ENCODE data around the gene TFB1M.

Gene TFB1M

DNA sequence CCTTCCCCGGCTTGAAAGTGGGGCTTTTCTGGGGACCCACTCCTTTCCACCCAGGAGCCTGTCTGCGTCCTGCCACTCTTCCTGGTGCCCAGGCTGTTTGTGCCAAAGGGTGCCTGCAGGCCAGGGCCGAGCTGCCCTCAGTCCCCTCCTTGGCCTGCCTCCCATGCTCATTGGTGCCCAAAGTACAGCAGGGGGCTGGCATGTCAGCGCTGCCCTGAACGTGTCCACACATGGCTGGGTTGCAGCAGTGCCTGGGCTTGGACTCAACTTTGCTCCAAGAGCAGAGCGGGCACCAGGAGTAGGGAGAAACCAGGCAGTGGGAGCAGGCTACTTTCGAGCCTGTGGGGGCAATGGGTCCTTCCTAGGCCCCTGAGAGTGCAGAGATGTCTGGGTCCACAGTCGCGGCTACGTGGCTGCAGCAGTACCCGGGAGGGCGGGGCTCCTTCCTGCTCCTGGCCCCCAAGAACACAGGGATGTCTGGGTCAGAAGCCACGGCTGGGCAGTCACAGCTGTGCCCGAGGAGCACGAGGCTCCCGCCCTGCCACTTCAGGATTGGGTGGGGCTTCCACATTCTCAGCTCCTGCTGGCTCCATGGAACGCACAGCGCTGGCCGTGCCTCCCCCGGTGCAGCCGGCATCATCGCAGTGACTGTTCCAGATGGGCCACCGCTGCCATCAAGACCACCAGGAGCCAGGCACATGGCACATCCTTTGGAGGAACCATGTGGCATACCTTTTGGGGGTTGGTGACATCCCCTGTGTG lies 100.5 kb downstream of the TFB1M start:
- Histone ChIP-seq H3K4me1 (ENCODE audit: control insufficient read depth, low read depth, low read length) (no peaks in the 10 kb centered on the region), H3K79me1 (ENCODE audit: low read length) (no peaks in the 10 kb centered on the region)

DNA sequence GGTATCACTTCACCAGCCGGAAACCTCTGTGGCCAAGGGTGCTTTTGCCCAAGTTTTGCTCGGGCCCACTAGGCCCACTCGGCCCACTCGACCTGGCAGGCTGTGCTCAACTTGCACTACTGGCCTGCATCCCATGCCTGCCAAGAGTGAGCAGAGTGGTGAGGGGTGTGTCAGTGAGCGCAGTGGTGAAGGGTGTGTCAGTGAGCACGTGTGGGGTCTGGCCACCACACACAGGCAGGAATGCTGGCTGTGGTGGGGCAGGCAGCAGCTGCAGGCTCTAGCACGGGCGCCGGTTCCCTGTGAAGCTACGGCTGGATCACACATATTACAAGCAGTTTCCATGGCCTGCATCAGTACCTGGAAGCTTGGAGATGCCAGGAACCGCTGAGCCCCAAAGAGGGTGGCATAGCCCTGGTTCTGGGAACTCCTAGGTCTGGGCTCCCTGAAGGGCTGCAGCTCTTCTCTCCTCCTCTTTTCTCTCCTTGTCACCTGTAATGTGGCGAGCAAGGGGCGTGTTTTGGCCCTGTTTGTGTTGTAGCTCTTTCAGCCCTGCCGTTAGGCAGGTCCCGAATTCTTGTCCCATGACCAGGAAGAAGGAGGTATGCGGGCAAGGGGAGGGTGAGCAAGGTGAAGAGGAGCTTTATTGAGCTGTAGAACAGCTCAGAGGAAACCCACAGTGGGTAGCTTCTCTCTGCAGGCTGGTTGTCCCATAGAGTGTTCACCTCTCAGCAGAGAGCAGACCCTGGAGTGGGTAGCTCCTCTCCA lies 101.5 kb downstream of the TFB1M start:
- Histone ChIP-seq H3K56ac (ENCODE audit: low read length) (no peak overlapping the region), H2BK120ac (ENCODE audit: low read depth, low read length) (no peak overlapping the region), H3K18ac (ENCODE audit: low read length) (no peak overlapping the region), H4K8ac (ENCODE audit: low read depth, low read length) (no peak overlapping the region), H3K27me3 (ENCODE audit: insufficient read depth, low read length, poor library complexity) (no peaks in the 10 kb centered on the region), H4K5ac (ENCODE audit: low read length) (no peak overlapping the region), H3K36me3 (ENCODE audit: control insufficient read depth, insufficient read depth, low read length) (no peaks in the 10 kb centered on the region), H3K79me1 (ENCODE audit: low read length) (no peaks in the 10 kb centered on the region), H2AK5ac (ENCODE audit: low read length) (no peak overlapping the region), H3K27ac (ENCODE audit: low read depth, low read length) (no peak overlapping the region), H2BK5ac (ENCODE audit: low read length) (no peak overlapping the region), H3K4ac (ENCODE audit: low read depth, low read length) (no peak overlapping the region), H3K23ac (ENCODE audit: low read length) (no peak overlapping the region), H2BK15ac (replicated peaks; ENCODE audit: low read depth) (no peak overlapping the region), H3K79me2 (ENCODE audit: control insufficient read depth, insufficient read depth, low read length) (no peaks in the 10 kb centered on the region), H3K4me3 (ENCODE audit: low read length) (no peak overlapping the region), H3K4me1 (ENCODE audit: control insufficient read depth, low read depth, low read length) (no peaks in the 10 kb centered on the region), H3K9ac (ENCODE audit: low read length) (no peak overlapping the region), H3K4me2 (ENCODE audit: low read length) (no peak overlapping the region)
- DNase-seq, result no peak
- WGBS (ENCODE audit: extremely low coverage, insufficient coverage, low lambda C conversion rate), result no CpG with 5 or more reads among the region's 16 CpGs

More for the DNA sequence above, 100.5 kb downstream of the TFB1M start:
- no peak overlapping the region for H3K27ac ChIP-seq (ENCODE audit: low read depth, low read length)
- H3K27me3 ChIP-seq (ENCODE audit: insufficient read depth, low read length, poor library complexity), result no peaks in the 10 kb centered on the region
- H3K9ac ChIP-seq (ENCODE audit: low read length), result no peak overlapping the region
- H3K4me3 ChIP-seq (ENCODE audit: low read length), result no peak overlapping the region
- no peak overlapping the region for H3K4me2 ChIP-seq (ENCODE audit: low read length)
- no peak overlapping the region for H2BK120ac ChIP-seq (ENCODE audit: low read depth, low read length)
- H4K8ac ChIP-seq (ENCODE audit: low read depth, low read length), result no peak overlapping the region
- H4K5ac ChIP-seq (ENCODE audit: low read length), result no peak overlapping the region
- H3K79me2 ChIP-seq (ENCODE audit: control insufficient read depth, insufficient read depth, low read length), result no peaks in the 10 kb centered on the region
- H3K4ac ChIP-seq (ENCODE audit: low read depth, low read length), result no peak overlapping the region
- no peak overlapping the region for H2BK5ac ChIP-seq (ENCODE audit: low read length)
- no peak overlapping the region for H2AK5ac ChIP-seq (ENCODE audit: low read length)
- H3K56ac ChIP-seq (ENCODE audit: low read length), result no peak overlapping the region
- no peak overlapping the region for H3K18ac ChIP-seq (ENCODE audit: low read length)
- H3K36me3 ChIP-seq (ENCODE audit: control insufficient read depth, insufficient read depth, low read length), result no peaks in the 10 kb centered on the region
- WGBS (ENCODE audit: extremely low coverage, insufficient coverage, low lambda C conversion rate), result no CpG with 5 or more reads among the region's 23 CpGs
- H2BK15ac ChIP-seq (replicated peaks; ENCODE audit: low read depth), result no peak overlapping the region
- H3K23ac ChIP-seq (ENCODE audit: low read length), result no peak overlapping the region
- DNase-seq, result no peak

DNA sequence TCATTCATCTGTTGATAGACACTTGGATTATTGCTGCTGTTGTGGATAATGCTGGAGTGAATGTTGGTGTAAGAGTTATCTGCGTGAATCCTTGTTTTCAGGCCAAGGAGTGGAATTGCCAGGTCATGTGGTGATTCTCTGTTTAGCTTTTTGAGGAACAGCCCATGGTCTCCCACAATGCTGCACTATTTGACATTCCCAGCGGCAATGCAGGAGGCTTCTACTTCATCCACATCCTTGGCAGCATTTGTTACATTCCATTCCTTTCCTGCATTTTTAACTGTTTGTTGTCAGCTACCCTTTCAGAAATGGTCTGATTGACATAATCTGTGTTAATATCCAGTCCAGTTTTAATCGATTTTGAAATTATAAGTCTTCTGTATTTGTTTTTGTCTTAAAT lies 102.2 kb downstream of the TFB1M start:
- H3K4me3 ChIP-seq (ENCODE audit: low read length), result no peak overlapping the region
- H2BK120ac ChIP-seq (ENCODE audit: low read depth, low read length), result no peak overlapping the region
- H2BK15ac ChIP-seq (replicated peaks; ENCODE audit: low read depth), result no peak overlapping the region
- H3K23ac ChIP-seq (ENCODE audit: low read length), result no peak overlapping the region
- no peaks in the 10 kb centered on the region for H3K79me2 ChIP-seq (ENCODE audit: control insufficient read depth, insufficient read depth, low read length)
- no peak overlapping the region for H3K27ac ChIP-seq (ENCODE audit: low read depth, low read length)
- H3K18ac ChIP-seq (ENCODE audit: low read length), result no peak overlapping the region
- no peak overlapping the region for H4K8ac ChIP-seq (ENCODE audit: low read depth, low read length)
- no CpG with 5 or more reads among the region's 3 CpGs for WGBS (ENCODE audit: extremely low coverage, insufficient coverage, low lambda C conversion rate)
- H2BK5ac ChIP-seq (ENCODE audit: low read length), result no peak overlapping the region
- no peak overlapping the region for H3K9ac ChIP-seq (ENCODE audit: low read length)
- no peaks in the 10 kb centered on the region for H3K36me3 ChIP-seq (ENCODE audit: control insufficient read depth, insufficient read depth, low read length)
- no peak overlapping the region for H2AK5ac ChIP-seq (ENCODE audit: low read length)
- H3K4ac ChIP-seq (ENCODE audit: low read depth, low read length), result no peak overlapping the region
- DNase-seq, result no peak
- H3K4me1 ChIP-seq (ENCODE audit: control insufficient read depth, low read depth, low read length), result no peaks in the 10 kb centered on the region
- H3K27me3 ChIP-seq (ENCODE audit: insufficient read depth, low read length, poor library complexity), result no peaks in the 10 kb centered on the region
- H3K4me2 ChIP-seq (ENCODE audit: low read length), result no peak overlapping the region
- no peak overlapping the region for H3K56ac ChIP-seq (ENCODE audit: low read length)
- H4K5ac ChIP-seq (ENCODE audit: low read length), result no peak overlapping the region
- no peaks in the 10 kb centered on the region for H3K79me1 ChIP-seq (ENCODE audit: low read length)

DNA sequence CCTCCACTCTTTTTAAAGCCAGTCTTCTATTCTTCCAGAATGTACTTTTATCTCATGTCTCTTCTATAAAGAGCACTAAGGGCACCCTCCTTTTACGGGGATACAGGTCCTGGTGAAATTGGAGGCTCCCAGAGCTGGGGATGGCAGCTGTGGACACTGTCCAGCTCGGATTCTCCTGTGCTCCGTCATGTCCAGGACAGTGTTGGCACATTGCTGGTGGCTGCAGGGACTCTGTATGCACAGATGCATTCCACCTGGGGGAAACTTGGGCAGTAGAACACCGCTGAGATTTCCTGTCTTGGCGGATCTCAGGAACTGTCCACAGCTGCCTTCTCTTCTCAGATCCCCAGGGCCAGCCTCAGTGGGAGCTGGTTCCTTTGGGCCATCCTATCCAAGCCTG lies 107.1 kb downstream of the TFB1M start:
- no peak overlapping the region for H3K4ac ChIP-seq (ENCODE audit: low read depth, low read length)
- H3K27me3 ChIP-seq (ENCODE audit: insufficient read depth, low read length, poor library complexity), result no peaks in the 10 kb centered on the region
- no peak overlapping the region for H2AK5ac ChIP-seq (ENCODE audit: low read length)
- H3K36me3 ChIP-seq (ENCODE audit: control insufficient read depth, insufficient read depth, low read length), result no peaks in the 10 kb centered on the region
- H3K4me2 ChIP-seq (ENCODE audit: low read length), result no peak overlapping the region
- no peaks in the 10 kb centered on the region for H3K79me2 ChIP-seq (ENCODE audit: control insufficient read depth, insufficient read depth, low read length)
- H4K5ac ChIP-seq (ENCODE audit: low read length), result no peak overlapping the region
- H4K8ac ChIP-seq (ENCODE audit: low read depth, low read length), result no peak overlapping the region
- no peak for DNase-seq
- no peak overlapping the region for H2BK5ac ChIP-seq (ENCODE audit: low read length)
- H3K23ac ChIP-seq (ENCODE audit: low read length), result no peak overlapping the region
- H3K27ac ChIP-seq (ENCODE audit: low read depth, low read length), result no peak overlapping the region
- H3K4me1 ChIP-seq (ENCODE audit: control insufficient read depth, low read depth, low read length), result no peaks in the 10 kb centered on the region
- H3K56ac ChIP-seq (ENCODE audit: low read length), result no peak overlapping the region
- H2BK15ac ChIP-seq (replicated peaks; ENCODE audit: low read depth), result no peak overlapping the region
- no peak overlapping the region for H3K18ac ChIP-seq (ENCODE audit: low read length)
- H3K4me3 ChIP-seq (ENCODE audit: low read length), result no peak overlapping the region
- no peaks in the 10 kb centered on the region for H3K79me1 ChIP-seq (ENCODE audit: low read length)
- WGBS (ENCODE audit: extremely low coverage, insufficient coverage, low lambda C conversion rate), result no CpG with 5 or more reads among the region's 5 CpGs
- H3K9ac ChIP-seq (ENCODE audit: low read length), result no peak overlapping the region
- H2BK120ac ChIP-seq (ENCODE audit: low read depth, low read length), result no peak overlapping the region

All from mesendoderm (in vitro differentiated cells).